Measurements from ENCODE around the gene FCRL3. TPM values are rescaled to one million over a fixed set of nuclear protein-coding genes. Genes with fewer than 3 reads are reported as not detected.

The FCRL3 gene
- total and polyA plus RNA-seq, 10 of the 15 experiments (the other 5 are each of a cell fraction or from before 2014, with no cell fraction given): 0.04 to 2.3 (median 0.07) TPM; not detected in 5

- TF ChIP-seq ZBTB11 (CRISPR knock-in tag; IDR thresholded peaks at IDR 0.05) (no peak), ZNF384 (IDR thresholded peaks at IDR 0.05; ENCODE audit: borderline replicate concordance, low read depth, low read length) (no peak), SPI1 (IDR thresholded peaks at IDR 0.05; ENCODE audit: borderline replicate concordance, insufficient read depth, low read depth, low read length) (peak; percentile 86), STAT3 (IDR thresholded peaks at IDR 0.05; ENCODE audit: low read depth, low read length) (no peak), NFXL1 (IDR thresholded peaks at IDR 0.05; ENCODE audit: borderline replicate concordance) (no peak), CBX3 (IDR thresholded peaks at IDR 0.05; ENCODE audit: borderline replicate concordance, low read depth) (no peak), YY1 (IDR thresholded peaks at IDR 0.05; ENCODE audit: low read depth, low read length) (no peak), ZNF207 (IDR thresholded peaks at IDR 0.05; ENCODE audit: borderline replicate concordance) (no peak), MEF2A (IDR thresholded peaks at IDR 0.05; ENCODE audit: insufficient read depth, low read depth, low read length) (no peak), RELA (IDR thresholded peaks at IDR 0.05; ENCODE audit: borderline replicate concordance, partially characterized antibody) (no peak), FOXM1 (IDR thresholded peaks at IDR 0.05; ENCODE audit: low read depth, low read length) (no peak), HDAC6 (IDR thresholded peaks at IDR 0.05; ENCODE audit: unreplicated experiment) (no peak), E2F4 (IDR thresholded peaks at IDR 0.05; ENCODE audit: low read depth, low read length) (no peak), MYC (IDR thresholded peaks at IDR 0.05; ENCODE audit: insufficient read depth, insufficient read length, insufficient replicate concordance, low read length, severe bottlenecking) (no peak), IRF3 (IDR thresholded peaks at IDR 0.05) (no peak), ATF3 (IDR thresholded peaks at IDR 0.05; ENCODE audit: borderline replicate concordance, extremely low read depth, low read depth, low read length) (no peak), GABPA (IDR thresholded peaks at IDR 0.05; ENCODE audit: low read depth) (no peak), CREB1 (IDR thresholded peaks at IDR 0.05; ENCODE audit: low read depth) (no peak), ZSCAN29 (IDR thresholded peaks at IDR 0.05) (no peak), HCFC1 (IDR thresholded peaks at IDR 0.05; ENCODE audit: low read length) (no peak), BCL3 (IDR thresholded peaks at IDR 0.05; ENCODE audit: borderline replicate concordance, insufficient read depth, low read depth, low read length, poor library complexity, severe bottlenecking) (no peak), IKZF2 (IDR thresholded peaks at IDR 0.05) (peak; percentile 68 to 73), PML (IDR thresholded peaks at IDR 0.05; ENCODE audit: low read length) (no peak), FOXK2 (IDR thresholded peaks at IDR 0.05) (no peak)
These were observed 47.6 kb downstream of the FCRL3 start (continued) for GRCh38 chr1:157652859-157653493.
